Heart left ventricle (tissue), 16 donors: ENCODE data around the gene CDH23. TPM values are rescaled to one million over a fixed set of nuclear protein-coding genes. Genes with fewer than 3 reads are reported as not detected.

ENCODE experiments used
- ATAC-seq, 4 donors: fragments of 200-7000 bp; cut with Tn5 transposase; one replicate each; pipeline ENCODE4 v1.9.1; 2020 to 2022; ENCODE audit warnings: moderate library complexity in 4 of 4, mild to moderate bottlenecking in 3 of 4, moderate number of reproducible peaks in 1 of 4
- DNase-seq, 5 donors: peaks; one replicate each; pipeline ENCODE4 v3.0.0-alpha.2; 2020
- H3K27ac ChIP-seq, 12 donors: fragments of 200-600 bp; sonication (generic) in 4 of 12; one replicate each; pipeline versions ENCODE4 v1.5.0 to v1.8.0; 2016 to 2022; ENCODE audit warnings: mild to moderate bottlenecking in 2 of 12
- H3K27me3 ChIP-seq, 9 donors: fragments of 200-600 bp; sonication (generic) in 2 of 9; one replicate each; pipeline versions ENCODE4 v1.5.1 to v1.8.0; 2016 to 2022; ENCODE audit warnings: mild to moderate bottlenecking in 3 of 9
- H3K36me3 ChIP-seq, 9 donors: fragments of 200-600 bp; sonication (generic) in 2 of 9; one replicate each; pipeline versions ENCODE4 v1.5.0 to v1.8.0; 2018 to 2022; ENCODE audit warnings: mild to moderate bottlenecking in 2 of 9
- H3K4me1 ChIP-seq, 12 donors: fragments of 200-600 bp; sonication (generic) in 4 of 12; one replicate each; pipeline versions ENCODE4 v1.5.0 to v1.8.0; 2016 to 2022; ENCODE audit warnings: mild to moderate bottlenecking in 3 of 12
- H3K4me3 ChIP-seq, 12 donors: fragments of 200-600 bp; sonication (generic) in 4 of 12; one replicate each; pipeline versions ENCODE4 v1.5.0 to v1.8.0; 2017 to 2022; ENCODE audit warnings: mild to moderate bottlenecking in 9 of 12, moderate library complexity in 4 of 12
- H3K9me3 ChIP-seq, 12 donors: fragments of 200-600 bp; sonication (generic) in 4 of 12; one replicate each; pipeline versions ENCODE4 v1.5.0 to v1.8.0; 2016 to 2022; ENCODE audit warnings: mild to moderate bottlenecking in 1 of 12
- CTCF ChIP-seq, 12 donors: fragments of 200-600 bp; sonication (generic) in 4 of 12; IDR thresholded peaks; one replicate each; pipeline versions ENCODE4 v1.5.0 to v1.8.0; 2018 to 2022; ENCODE audit warnings: antibody characterized with exemption in 12 of 12, mild to moderate bottlenecking in 5 of 12
- POLR2A ChIP-seq, 2 donors: fragments of 450-650 bp; IDR thresholded peaks; one replicate each; pipeline ENCODE4 v1.6.1; 2017; ENCODE audit warnings: antibody characterized with exemption in 2 of 2, mild to moderate bottlenecking in 2 of 2, moderate library complexity in 2 of 2
- WGBS, 4 donors: extraction: QIAGEN DNeasy Blood & Tissue Kit in 2 of 4; methylation state at CpG; one replicate each; pipeline versions ENCODE4 v1.1.5 to v1.1.7; 2013 to 2018; 5-methylcytosine and 5-hydroxymethylcytosine counted together
- intact Hi-C, 10 donors: fragments of 100-400 bp; cut with DNase I; formaldehyde crosslinking; loops; one replicate each; pipeline versions ENCODE4 v1.11.1 to v1.14.2; 2022
- polyA plus RNA-seq, 2 donors: library from polyadenylated mRNA; stranded (reverse); fragments of 200-250 nt; gene quantifications; one replicate each; pipeline ENCODE4 v1.2.3, GENCODE V29; 2013
- total RNA-seq, 9 donors: library from RNA; depleted of rRNA in 2 of 9; stranded (reverse); fragments of >200 nt in 2 of 9; fragmentation: NEBNext Ultra II Directional in 3 of 9; extraction: Animal tissue kit (Norgen Biotek cat#: 25700) in 3 of 9; gene quantifications; one replicate each; pipeline versions ENCODE4 v1.1.0 to v1.2.4, GENCODE V29; 2016 to 2023
- donor health status: ischemic (EF 13 %, LVEDD 7.1; RV severe dilation, severe dysfunction).
- donor health status: healthy with polysubstance abuse.
- donor health status: DM: no; HTN: yes; CAD: no.
- donor health status: DM: no; HTN: no; CAD: no.
- donor health status: ischemic (EF 25% LVEDD 6.9; RV normal size, moderate dysfunction).
- donor health status: ischemic (EF 25% LVEDD 5.7; RV mildly dilated, moderate dysfunction).
- donor health status: healthy.
- donor health status: DM: yes; HTN: yes; CAD: no.
- donor health status: ischemic (EF 35%, LVEDD 5.7; RV mildly dilated, moderate dysfunction).
- donor health status: nonischemic (EF 11% LVEDD 7.7; RV severe dilation, severe dysfunction).
- donor health status: DM: yes; HTN: yes; CAD: no.
- donor health status: PGD.
- donor health status: ischemic (EF 29% LVEDD 5.4; RV normal size, mild dysfunction).
- donor health status: nonischemic (EF 23%, LVEDD 6.1; RV moderate dilation, normal function).

Gene CDH23
- total and polyA plus RNA-seq, 11 donors, result 1.2 to 8.6 (median 3.9) TPM

GRCh38 chr10:71664585-71664984 lies 267.9 kb downstream of the CDH23 start:
- H3K36me3 ChIP-seq, result no peaks in the 10 kb centered on the region
- H3K27ac ChIP-seq, result no peak overlapping the region
- no peaks in the 10 kb centered on the region for H3K27me3 ChIP-seq
- H3K4me3 ChIP-seq, result no peak overlapping the region
- no peaks in the 10 kb centered on the region for H3K4me1 ChIP-seq
- TF ChIP-seq CTCF (IDR thresholded peaks at IDR 0.05) (no peak), POLR2A (IDR thresholded peaks at IDR 0.05) (no peak)
- H3K9me3 ChIP-seq, result peaks cover 0 to 4% (median 0%) of the 10 kb centered on the region in 12 donors
- no peak for DNase-seq
- 70 to 100% (median 85%) methylated on average over 2 of the region's 2 CpGs for WGBS, 4 donors
- no peak for ATAC-seq
- intact Hi-C loops, result loop anchor here in 2 of 10 donors (5.0 kb wide), 2 partner anchors 33 to 43 kb away; no protein-coding TSS in a partner anchor

GRCh38 chr10:71665456-71665855 lies 268.7 kb downstream of the CDH23 start:
- H3K36me3 ChIP-seq, result no peaks in the 10 kb centered on the region
- H3K27me3 ChIP-seq, result no peaks in the 10 kb centered on the region
- no peak overlapping the region for H3K4me3 ChIP-seq
- DNase-seq (no peak), ATAC-seq (no peak)
- intact Hi-C loops, result no loop called here
- H3K27ac ChIP-seq, result no peak overlapping the region
- 81 to 91% (median 86%) methylated on average over 9 of the region's 9 CpGs for WGBS, 4 donors
- no peaks in the 10 kb centered on the region for H3K9me3 ChIP-seq
- TF ChIP-seq CTCF (IDR thresholded peaks at IDR 0.05), result no peak
- no peak for TF ChIP-seq POLR2A (IDR thresholded peaks at IDR 0.05)
- no peaks in the 10 kb centered on the region for H3K4me1 ChIP-seq

GRCh38 chr10:71666639-71667386 lies 270.1 kb downstream of the CDH23 start:
- WGBS, 4 donors, result 78 to 85% (median 78%) methylated on average over 17 to 18 of the region's 18 CpGs
- no peak overlapping the region for H3K27ac ChIP-seq
- H3K36me3 ChIP-seq, result no peaks in the 10 kb centered on the region
- H3K4me1 ChIP-seq, result no peaks in the 10 kb centered on the region
- H3K9me3 ChIP-seq, result no peaks in the 10 kb centered on the region
- DNase-seq, result no peak
- no peak for TF ChIP-seq POLR2A (IDR thresholded peaks at IDR 0.05)
- TF ChIP-seq CTCF (IDR thresholded peaks at IDR 0.05), result no peak
- no peak overlapping the region for H3K4me3 ChIP-seq
- H3K27me3 ChIP-seq, result no peaks in the 10 kb centered on the region
- ATAC-seq, result no peak
- intact Hi-C loops, result no loop called here

GRCh38 chr10:71667387-71667752 lies 270.6 kb downstream of the CDH23 start:
- ATAC-seq, result no peak
- Histone ChIP-seq H3K27me3 (no peaks in the 10 kb centered on the region), H3K4me3 (no peak overlapping the region), H3K4me1 (no peaks in the 10 kb centered on the region), H3K27ac (no peak overlapping the region), H3K36me3 (no peaks in the 10 kb centered on the region), H3K9me3 (no peaks in the 10 kb centered on the region)
- intact Hi-C loops, result no loop called here
- TF ChIP-seq CTCF (IDR thresholded peaks at IDR 0.05) (no peak), POLR2A (IDR thresholded peaks at IDR 0.05) (no peak)
- 49 to 66% (median 50%) methylated on average over 5 of the region's 5 CpGs for WGBS, 4 donors
- no peak for DNase-seq
